Upper lobe of left lung (tissue), 6 donors: ENCODE results near the gene DMRT2. TPM values are rescaled to one million over a fixed set of nuclear protein-coding genes. Genes with fewer than 3 reads are reported as not detected.

ENCODE experiments used
- ATAC-seq, 2 donors: fragments of 200-7000 bp; cut with Tn5 transposase; one replicate each; pipeline ENCODE4 v1.9.1; 2022; ENCODE audit warnings: mild to moderate bottlenecking in 2 of 2, moderate library complexity in 2 of 2; ENCODE audit not compliant: low FRiP score in 2 of 2
- DNase-seq, 2 donors: peaks; one replicate each; pipeline ENCODE4 v3.0.0-alpha.2; 2019 to 2020
- H3K27ac ChIP-seq, 4 donors: fragments of 200-600 bp; sonication (generic); one replicate each; pipeline ENCODE4 v1.5.1; 2016 to 2019
- H3K27me3 ChIP-seq, 4 donors: fragments of 200-600 bp; sonication (generic); one replicate each; pipeline ENCODE4 v1.5.1; 2017 to 2019
- H3K36me3 ChIP-seq, 4 donors: fragments of 200-600 bp; sonication (generic); one replicate each; pipeline ENCODE4 v1.5.1; 2016 to 2019
- H3K4me1 ChIP-seq, 4 donors: fragments of 200-600 bp; sonication (generic); one replicate each; pipeline ENCODE4 v1.5.1; 2018 to 2019
- H3K4me3 ChIP-seq, 4 donors: fragments of 200-600 bp; sonication (generic); one replicate each; pipeline ENCODE4 v1.5.1; 2017 to 2019; ENCODE audit warnings: mild to moderate bottlenecking in 2 of 4, moderate library complexity in 1 of 4
- H3K9me3 ChIP-seq, 4 donors: fragments of 200-600 bp; sonication (generic); one replicate each; pipeline ENCODE4 v1.5.1; 2018 to 2019
- CTCF ChIP-seq, 6 experiments: fragments of 450-650 bp in 4 of 6; fragments of 200-600 bp in 2 of 6; sonication (generic) in 2 of 6; IDR thresholded peaks; one replicate each; pipeline ENCODE4 v1.5.1; 2016 to 2019; ENCODE audit warnings: antibody characterized with exemption in 6 of 6
- EP300 ChIP-seq, 4 donors: sonication (generic); formaldehyde crosslinking; IDR thresholded peaks; one replicate each; pipeline ENCODE4 v1.5.1; 2017; ENCODE audit warnings: antibody characterized with exemption in 4 of 4, control low read depth in 2 of 4
- POLR2A ChIP-seq, 4 donors: fragments of 450-650 bp; IDR thresholded peaks; one replicate each; pipeline ENCODE4 v1.5.1; 2016 to 2017; ENCODE audit warnings: antibody characterized with exemption in 4 of 4, mild to moderate bottlenecking in 2 of 4
- POLR2AphosphoS5 ChIP-seq, 2 donors: sonication (generic); formaldehyde crosslinking; IDR thresholded peaks; one replicate each; pipeline ENCODE4 v1.5.1; 2017; ENCODE audit warnings: antibody characterized with exemption in 2 of 2
- WGBS, 2 donors: methylation state at CpG; one replicate each; pipeline ENCODE4 v1.1.5; 2017 to 2018; 5-methylcytosine and 5-hydroxymethylcytosine counted together
- total RNA-seq, 6 donors: library from RNA; depleted of rRNA in 4 of 6; stranded (reverse); fragments of >200 nt in 4 of 6; gene quantifications; one replicate each; pipeline versions ENCODE4 v1.1.0 to v1.2.1, GENCODE V29; 2016 to 2021
- donor health status: DM: no; HTN: no; CAD: no; lungs with moderate emphysema.
- donor health status: DM: no; HTN: yes; CAD: no; lungs with severe emphysema.

Gene DMRT2
- total RNA-seq, 6 donors from 2014 or later, result 0.43 to 0.84 (median 0.78) TPM; not detected in 2

- TF ChIP-seq CTCF (IDR thresholded peaks at IDR 0.05), result no peak
- no peak for TF ChIP-seq POLR2AphosphoS5 (IDR thresholded peaks at IDR 0.05)
- no peak for TF ChIP-seq POLR2A (IDR thresholded peaks at IDR 0.05)
- TF ChIP-seq EP300 (IDR thresholded peaks at IDR 0.05), result no peak
- WGBS, 2 donors, result 64 to 65% methylated on average over 8 of the region's 8 CpGs
Observed at GRCh38 chr9:1028501-1029190, 21.5 kb upstream of the DMRT2 start.

GRCh38 chr9:1031951-1032601 lies 18.1 kb upstream of the DMRT2 start:
- ATAC-seq (no peak), DNase-seq (no peak)
- Histone ChIP-seq H3K4me3 (no peak overlapping the region), H3K9me3 (no peaks in the 10 kb centered on the region), H3K4me1 (no peaks in the 10 kb centered on the region), H3K36me3 (no peaks in the 10 kb centered on the region), H3K27me3 (no peaks in the 10 kb centered on the region), H3K27ac (no peak overlapping the region)
- 55 to 57% methylated on average over 13 to 14 of the region's 14 CpGs for WGBS, 2 donors
- TF ChIP-seq POLR2A (IDR thresholded peaks at IDR 0.05), result no peak
- TF ChIP-seq CTCF (IDR thresholded peaks at IDR 0.05), result no peak
- no peak for TF ChIP-seq POLR2AphosphoS5 (IDR thresholded peaks at IDR 0.05)
- TF ChIP-seq EP300 (IDR thresholded peaks at IDR 0.05), result no peak

More at GRCh38 chr9:1028501-1029190, 21.5 kb upstream of the DMRT2 start:
- Histone ChIP-seq H3K4me3 (no peak overlapping the region), H3K27ac (no peak overlapping the region), H3K4me1 (no peaks in the 10 kb centered on the region), H3K36me3 (no peaks in the 10 kb centered on the region), H3K9me3 (no peaks in the 10 kb centered on the region), H3K27me3 (no peaks in the 10 kb centered on the region)
- ATAC-seq, result no peak
- no peak for DNase-seq

- no peaks in the 10 kb centered on the region for H3K4me1 ChIP-seq
- no peaks in the 10 kb centered on the region for H3K27me3 ChIP-seq
- DNase-seq, result no peak
- TF ChIP-seq CTCF (IDR thresholded peaks at IDR 0.05), result no peak
- TF ChIP-seq POLR2AphosphoS5 (IDR thresholded peaks at IDR 0.05), result no peak
- no peak for TF ChIP-seq POLR2A (IDR thresholded peaks at IDR 0.05)
- no peak for TF ChIP-seq EP300 (IDR thresholded peaks at IDR 0.05)
- H3K9me3 ChIP-seq, result no peaks in the 10 kb centered on the region
- 26 to 29% methylated on average over 3 of the region's 3 CpGs for WGBS, 2 donors
- ATAC-seq, result no peak
- H3K4me3 ChIP-seq, result no peak overlapping the region
- no peak overlapping the region for H3K27ac ChIP-seq
- H3K36me3 ChIP-seq, result no peaks in the 10 kb centered on the region
Observed at GRCh38 chr9:1034271-1034670, 15.9 kb upstream of the DMRT2 start.

GRCh38 chr9:1039589-1039988 lies 10.6 kb upstream of the DMRT2 start:
- DNase-seq (no peak), ATAC-seq (no peak)
- Histone ChIP-seq H3K27me3 (peaks cover 0 to 45% (median 10%) of the 10 kb centered on the region in 4 donors), H3K36me3 (no peaks in the 10 kb centered on the region), H3K4me1 (peaks cover 4 to 9% (median 6%) of the 10 kb centered on the region in 4 donors), H3K27ac (no peak overlapping the region), H3K9me3 (no peaks in the 10 kb centered on the region), H3K4me3 (no peak overlapping the region)
- WGBS, 2 donors, result 46 to 52% methylated on average over 4 of the region's 4 CpGs
- TF ChIP-seq POLR2AphosphoS5 (IDR thresholded peaks at IDR 0.05) (no peak), EP300 (IDR thresholded peaks at IDR 0.05) (no peak), CTCF (IDR thresholded peaks at IDR 0.05) (no peak)
